Endothelial cell of umbilical vein (primary cell): ENCODE results near the gene TWIST2. TPM values are rescaled to one million over a fixed set of nuclear protein-coding genes. Genes with fewer than 3 reads are reported as not detected.

Experiments used
- BruUV-seq: library from RNA; stranded (reverse); fragments of 400-500 nt; replicated peaks from 2 replicates; lab custom pipeline; 2021; lab: Mats Ljungman, UMichigan
- CTCF ChIA-PET: fragments of 300-600, 350-600 bp; sonication (Branson Sonifier 250); formaldehyde crosslinking; loops from one replicate; lab custom pipeline; 2021; ENCODE audit warnings: antibody characterized with exemption, inconsistent platforms; lab: Charles Lee
- POLR2A ChIA-PET: fragments of 300-600, 350-600 bp; sonication (Branson Sonifier 250); formaldehyde crosslinking; loops from one replicate; lab custom pipeline; 2021; ENCODE audit warnings: antibody characterized with exemption, inconsistent platforms; lab: Charles Lee
- DNase-seq: peaks from one replicate; pipeline ENCODE4 v3.0.0-alpha.2; 2011; ENCODE audit warnings: low read depth, low spot score
- FAIRE-seq: peaks from 2 replicates; lab custom pipeline; 2011; peaks lifted over from hg19 to GRCh38; lab: Jason Lieb, UNC
- H2AFZ ChIP-seq: 2 replicates; pipeline ENCODE4 v1.6.0; 2012; ENCODE audit warnings: low read depth, low read length, control low read depth, inconsistent platforms
- H3K27ac ChIP-seq: 2 replicates; pipeline ENCODE4 v1.5.1; 2011; ENCODE audit warnings: low read depth, mild to moderate bottlenecking, control low read depth, low read length, moderate library complexity; ENCODE audit not compliant: insufficient read depth
- H3K27me3 ChIP-seq, 2 experiments: 2 replicates each; pipeline versions ENCODE4 v1.6.0 to v1.6.1; 2011; ENCODE audit warnings: low read length in 2 of 2, mixed read lengths in 1 of 2; ENCODE audit not compliant: control insufficient read depth in 2 of 2, insufficient read depth in 2 of 2
- H3K36me3 ChIP-seq, 2 experiments: 2 replicates in 1 of 2; 3 replicates in 1 of 2; pipeline ENCODE4 v1.5.1; 2011; ENCODE audit warnings: low read length in 2 of 2, mild to moderate bottlenecking in 1 of 2, moderate library complexity in 1 of 2; ENCODE audit not compliant: control insufficient read depth in 2 of 2, insufficient read depth in 2 of 2; ENCODE audit errors: extremely low read depth in 1 of 2
- H3K4me1 ChIP-seq: 3 replicates; pipeline ENCODE4 v1.5.1; 2011; ENCODE audit warnings: mild to moderate bottlenecking, low read length; ENCODE audit not compliant: control insufficient read depth, insufficient read depth; ENCODE audit errors: extremely low read depth
- H3K4me2 ChIP-seq: 2 replicates; pipeline ENCODE4 v1.6.1; 2011; ENCODE audit warnings: low read length, control low read depth, mixed read lengths; ENCODE audit not compliant: insufficient read depth
- H3K4me3 ChIP-seq, 3 experiments: fragments of 200-600 bp in 1 of 3; sonication (generic), shearing (Covaris generic) in 1 of 3; replicated peaks in 1 of 3; 2 replicates each; pipeline ENCODE4 v1.5.1; 2011 to 2016; ENCODE audit warnings: control low read depth in 3 of 3, low read length in 3 of 3, mild to moderate bottlenecking in 2 of 3, inconsistent platforms in 1 of 3, low read depth in 1 of 3, moderate library complexity in 1 of 3; ENCODE audit not compliant: insufficient read depth in 1 of 3
- H3K79me2 ChIP-seq: 2 replicates; pipeline ENCODE4 v1.6.0; 2012; ENCODE audit warnings: low read length, inconsistent platforms; ENCODE audit not compliant: control insufficient read depth, insufficient read depth
- H3K9ac ChIP-seq: replicated peaks from 2 replicates; pipeline ENCODE3; 2011; ENCODE audit warnings: low read length, control low read depth; ENCODE audit not compliant: insufficient read depth; ENCODE audit errors: extremely low read depth
- H3K9me1 ChIP-seq: replicated peaks from 3 replicates; pipeline ENCODE4 v1.6.0; 2011; ENCODE audit warnings: mild to moderate bottlenecking, low read length; ENCODE audit not compliant: control insufficient read depth, insufficient read depth; ENCODE audit errors: extremely low read depth
- H3K9me3 ChIP-seq: replicated peaks from 2 replicates; pipeline ENCODE4 v1.5.1; 2012; ENCODE audit warnings: low read length, inconsistent platforms; ENCODE audit not compliant: control insufficient read depth, insufficient read depth
- H4K20me1 ChIP-seq: replicated peaks from 2 replicates; pipeline ENCODE3; 2011; ENCODE audit warnings: mild to moderate bottlenecking, low read length; ENCODE audit not compliant: control insufficient read depth, insufficient read depth; ENCODE audit errors: extremely low read depth
- CTCF ChIP-seq, 2 donors: IDR thresholded peaks; 1 replicate in 1 of 2; 2 replicates in 1 of 2; pipeline ENCODE4 v1.5.1; 2011; ENCODE audit warnings: low read length in 2 of 2, mild to moderate bottlenecking in 2 of 2, moderate library complexity in 2 of 2, control low read depth in 1 of 2, inconsistent platforms in 1 of 2, low read depth in 1 of 2; ENCODE audit not compliant: insufficient read depth in 1 of 2; ENCODE audit errors: extremely low read depth in 1 of 2
- EZH2 ChIP-seq: IDR thresholded peaks from 2 replicates; pipeline ENCODE4 v1.6.1; 2012; ENCODE audit warnings: borderline replicate concordance, low read depth, mild to moderate bottlenecking, moderate library complexity, low read length, inconsistent platforms; ENCODE audit not compliant: severe bottlenecking
- JUN ChIP-seq: IDR thresholded peaks from 2 replicates; pipeline ENCODE4 v1.6.1; 2011; ENCODE audit warnings: borderline replicate concordance, low read depth; ENCODE audit not compliant: insufficient read length, insufficient read depth
- MAX ChIP-seq: IDR thresholded peaks from 2 replicates; pipeline ENCODE4 v1.6.1; 2011; ENCODE audit not compliant: insufficient read depth, insufficient read length
- MYC ChIP-seq: IDR thresholded peaks from one replicate; pipeline ENCODE4 v1.6.1; 2011; ENCODE audit warnings: mild to moderate bottlenecking, low read depth, low read length
- POLR2A ChIP-seq: IDR thresholded peaks from 2 replicates; pipeline ENCODE4 v1.6.1; 2012; ENCODE audit warnings: low read depth, mild to moderate bottlenecking, control low read depth, low read length
- dilution Hi-C: fragments of 300-500 bp; cut with MboI; formaldehyde crosslinking; loops from one replicate; pipeline ENCODE4 v1.15.0; 2019; ENCODE audit warnings: low sequenced_read_pairs; ENCODE audit not compliant: extremely low pct_ligation_motif_present
- intact Hi-C: fragments of 100-400 bp; cut with micrococcal nuclease; formaldehyde crosslinking; loops from one replicate; pipeline ENCODE4 v1.10.0; 2022
- polyA plus RNA-seq, 4 experiments: library from polyadenylated mRNA; depleted of rRNA in 3 of 4; stranded (reverse) in 3 of 4; unstranded in 1 of 4; fragments of >200 nt; gene quantifications; 2 replicates each; pipeline versions ENCODE4 v1.2.1 to v1.2.3, GENCODE V29; 2011 to 2012; ENCODE audit warnings: missing spikeins in 1 of 4
- total RNA-seq: library from RNA; stranded (reverse); gene quantifications from 2 replicates; pipeline ENCODE4 v1.2.3, GENCODE V29; 2021

Gene TWIST2
- total and polyA plus RNA-seq, 2 donors (not counting 3 experiments of a cell fraction or from before 2014, with no cell fraction given): 2.3 to 3.4 TPM

- dilution Hi-C loops (no loop called here), intact Hi-C loops (no loop called here)
- no peaks in the 10 kb centered on the region for H4K20me1 ChIP-seq
- H3K79me2 ChIP-seq: no peaks in the 10 kb centered on the region
- TF ChIP-seq JUN: no peak
- H3K36me3 ChIP-seq: no peaks in the 10 kb centered on the region
- H3K4me3 ChIP-seq: no peak overlapping the region
- no peaks in the 10 kb centered on the region for H3K27me3 ChIP-seq
- H3K9me1 ChIP-seq: peaks cover 2% of the 10 kb centered on the region
- POLR2A ChIA-PET: no interaction called here
- CTCF ChIA-PET: interaction anchor here (0.6 kb wide), 1 partner anchor 18 kb away, joined by 3 read pairs; no protein-coding TSS in a partner anchor
- no peaks in the 10 kb centered on the region for H3K9me3 ChIP-seq
- FAIRE-seq: no peak
- H3K4me1 ChIP-seq: no peaks in the 10 kb centered on the region
- H3K9ac ChIP-seq: no peak overlapping the region
- no TSS peak for BruUV-seq
- H3K4me2 ChIP-seq: no peak overlapping the region
- H2AFZ ChIP-seq: no peak overlapping the region
- H3K27ac ChIP-seq: no peak overlapping the region
- no peak for DNase-seq
Observed at GRCh38 chr2:238927746-238928519, 80.0 kb downstream of the TWIST2 start.

- intact Hi-C loops (no loop called here), dilution Hi-C loops (no loop called here)
- no peak overlapping the region for H3K4me3 ChIP-seq
- no peak overlapping the region for H2AFZ ChIP-seq
- H3K27ac ChIP-seq: no peak overlapping the region
- DNase-seq (no peak), FAIRE-seq (no peak)
- POLR2A ChIA-PET: no interaction called here
- H3K4me2 ChIP-seq: no peak overlapping the region
- no peak overlapping the region for H3K9ac ChIP-seq
- H3K4me1 ChIP-seq: no peaks in the 10 kb centered on the region
- H3K9me1 ChIP-seq: peaks cover 2% of the 10 kb centered on the region
- H3K27me3 ChIP-seq: no peaks in the 10 kb centered on the region
- CTCF ChIA-PET: interaction anchor here (0.6 kb wide), 1 partner anchor 18 kb away, joined by 3 read pairs; no protein-coding TSS in a partner anchor
- H3K36me3 ChIP-seq: no peaks in the 10 kb centered on the region
- H3K9me3 ChIP-seq: no peaks in the 10 kb centered on the region
- no TSS peak for BruUV-seq
- H3K79me2 ChIP-seq: no peaks in the 10 kb centered on the region
- TF ChIP-seq CTCF (IDR thresholded peaks at IDR 0.05; ENCODE audit: extremely low read depth in 1 of 2, insufficient read depth in 1 of 2, low read depth in 1 of 2, low read length in 2 of 2) (no peak), EZH2 (no peak), MAX (no peak), POLR2A (no peak), MYC (no peak)
- no peaks in the 10 kb centered on the region for H4K20me1 ChIP-seq
Observed at GRCh38 chr2:238928520-238929241, 80.8 kb downstream of the TWIST2 start.
